OCI-LY3 (cell line): Measurements from ENCODE around the gene CAMK1D.
"Not testable (repeated sequence)": the region's sequence is repeated elsewhere in the genome, so short reads cannot be mapped to it uniquely, and the experiment has no call there.

Experiments used
- H2AFZ ChIP-seq: fragments of 200-600, 300-600 bp; shearing (Covaris generic); 2 replicates; pipeline ENCODE4 v1.6.0; 2014; ENCODE audit warnings: antibody characterized with exemption, low read depth, low read length
- H3K27ac ChIP-seq: fragments of 200-600, 300-600 bp; sonication (generic); 2 replicates; pipeline ENCODE4 v1.5.1; 2014; ENCODE audit warnings: mild to moderate bottlenecking, low read length, moderate library complexity, mixed read lengths
- H3K27me3 ChIP-seq: fragments of 200-600, 300-600 bp; sonication (generic); 2 replicates; pipeline ENCODE4 v1.6.1; 2014; ENCODE audit warnings: low read depth, low read length, mixed read lengths
- H3K36me3 ChIP-seq: fragments of 200-600, 300-600 bp; sonication (generic); replicated peaks from 2 replicates; pipeline ENCODE3; 2014; ENCODE audit warnings: low read depth, low read length, mixed read lengths
- H3K4me1 ChIP-seq: fragments of 300-600, 200-600 bp; sonication (generic); 2 replicates; pipeline ENCODE4 v1.6.1; 2014; ENCODE audit warnings: low read length, mixed read lengths
- H3K4me2 ChIP-seq: fragments of 200-600, 300-600 bp; sonication (generic); 2 replicates; pipeline ENCODE4 v1.6.1; 2014; ENCODE audit warnings: low read length, mixed read lengths
- H3K4me3 ChIP-seq: fragments of 300-600, 200-600 bp; sonication (generic); 2 replicates; pipeline ENCODE4 v1.5.1; 2014; ENCODE audit warnings: antibody characterized with exemption, mild to moderate bottlenecking, low read length, moderate library complexity
- H3K79me2 ChIP-seq: fragments of 300-600, 200-600 bp; shearing (Covaris generic); 2 replicates; pipeline ENCODE4 v1.6.1; 2014; ENCODE audit warnings: mild to moderate bottlenecking, low read length, mixed read lengths
- H3K9ac ChIP-seq: fragments of 300-600, 200-600 bp; shearing (Covaris generic); 2 replicates; pipeline ENCODE4 v1.6.0; 2014; ENCODE audit warnings: mild to moderate bottlenecking, low read length, moderate library complexity
- H3K9me3 ChIP-seq: fragments of 200-600, 300-600 bp; shearing (Covaris generic); 2 replicates; pipeline ENCODE4 v1.6.1; 2014; ENCODE audit warnings: low read length, mixed read lengths; ENCODE audit not compliant: insufficient read depth
- H4K20me1 ChIP-seq: fragments of 200-600, 300-600 bp; sonication (generic); 2 replicates; pipeline ENCODE4 v1.6.1; 2016; ENCODE audit warnings: low read length, mixed read lengths; ENCODE audit not compliant: insufficient read depth
- EZH2phosphoT487 ChIP-seq: fragments of 200-600 bp; shearing (Covaris generic); IDR thresholded peaks from 2 replicates; pipeline ENCODE4 v1.6.1; 2018; ENCODE audit warnings: antibody characterized with exemption, mixed run types, low read depth
- TF ChIP-seq, protein P1 (sequence below): fragments of 200-600, 300-600 bp; sonication (generic); IDR thresholded peaks from 2 replicates; pipeline ENCODE4 v1.5.1; 2014; ENCODE audit warnings: antibody characterized with exemption, low read length, low read depth

Gene CAMK1D

GRCh38 chr10:12723220-12723619, 373.9 kb downstream of the CAMK1D start:
- no peak overlapping the region for H3K4me2 ChIP-seq
- H3K4me1 ChIP-seq, result no peaks in the 10 kb centered on the region
- H3K79me2 ChIP-seq, result no peaks in the 10 kb centered on the region
- TF ChIP-seq, protein P1, sequence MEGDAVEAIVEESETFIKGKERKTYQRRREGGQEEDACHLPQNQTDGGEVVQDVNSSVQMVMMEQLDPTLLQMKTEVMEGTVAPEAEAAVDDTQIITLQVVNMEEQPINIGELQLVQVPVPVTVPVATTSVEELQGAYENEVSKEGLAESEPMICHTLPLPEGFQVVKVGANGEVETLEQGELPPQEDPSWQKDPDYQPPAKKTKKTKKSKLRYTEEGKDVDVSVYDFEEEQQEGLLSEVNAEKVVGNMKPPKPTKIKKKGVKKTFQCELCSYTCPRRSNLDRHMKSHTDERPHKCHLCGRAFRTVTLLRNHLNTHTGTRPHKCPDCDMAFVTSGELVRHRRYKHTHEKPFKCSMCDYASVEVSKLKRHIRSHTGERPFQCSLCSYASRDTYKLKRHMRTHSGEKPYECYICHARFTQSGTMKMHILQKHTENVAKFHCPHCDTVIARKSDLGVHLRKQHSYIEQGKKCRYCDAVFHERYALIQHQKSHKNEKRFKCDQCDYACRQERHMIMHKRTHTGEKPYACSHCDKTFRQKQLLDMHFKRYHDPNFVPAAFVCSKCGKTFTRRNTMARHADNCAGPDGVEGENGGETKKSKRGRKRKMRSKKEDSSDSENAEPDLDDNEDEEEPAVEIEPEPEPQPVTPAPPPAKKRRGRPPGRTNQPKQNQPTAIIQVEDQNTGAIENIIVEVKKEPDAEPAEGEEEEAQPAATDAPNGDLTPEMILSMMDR, result no peak
- no peak for TF ChIP-seq EZH2phosphoT487
- H4K20me1 ChIP-seq, result no peaks in the 10 kb centered on the region; the same call in 1 of the 2 replicates
- H3K9me3 ChIP-seq, result no peaks in the 10 kb centered on the region
- no peaks in the 10 kb centered on the region for H3K27me3 ChIP-seq
- H3K9ac ChIP-seq, result no peak overlapping the region
- H3K36me3 ChIP-seq, result no peaks in the 10 kb centered on the region
- H3K27ac ChIP-seq, result no peak overlapping the region
- no peak overlapping the region for H3K4me3 ChIP-seq
- H2AFZ ChIP-seq, result no peak overlapping the region

- no peak overlapping the region for H3K27ac ChIP-seq
- TF ChIP-seq, protein P1, result no peak
- TF ChIP-seq EZH2phosphoT487, result no peak
- H3K4me1 ChIP-seq, result peaks cover 5% of the 10 kb centered on the region
- H3K79me2 ChIP-seq, result peaks cover 2% of the 10 kb centered on the region; the same call in 1 of the 2 replicates
- H3K27me3 ChIP-seq, result no peaks in the 10 kb centered on the region
- no peak overlapping the region for H3K4me2 ChIP-seq
- no peaks in the 10 kb centered on the region for H3K9me3 ChIP-seq
- no peak overlapping the region for H2AFZ ChIP-seq
- H4K20me1 ChIP-seq, result no peaks in the 10 kb centered on the region; the same call in 1 of the 2 replicates
- no peak overlapping the region for H3K4me3 ChIP-seq
- H3K9ac ChIP-seq, result no peak overlapping the region
- H3K36me3 ChIP-seq, result no peaks in the 10 kb centered on the region
Measured at GRCh38 chr10:12724807-12725579, 375.6 kb downstream of the CAMK1D start.

GRCh38 chr10:12725580-12725888, 376.2 kb downstream of the CAMK1D start:
- H3K36me3 ChIP-seq, H4K20me1 ChIP-seq, H3K9ac ChIP-seq, H3K27me3 ChIP-seq, H3K4me3 ChIP-seq, H3K4me2 ChIP-seq, H2AFZ ChIP-seq, H3K79me2 ChIP-seq, H3K27ac ChIP-seq, H3K9me3 ChIP-seq: not testable (repeated sequence)
- H3K4me1 ChIP-seq, result peaks cover 10% of the 10 kb centered on the region

DNA sequence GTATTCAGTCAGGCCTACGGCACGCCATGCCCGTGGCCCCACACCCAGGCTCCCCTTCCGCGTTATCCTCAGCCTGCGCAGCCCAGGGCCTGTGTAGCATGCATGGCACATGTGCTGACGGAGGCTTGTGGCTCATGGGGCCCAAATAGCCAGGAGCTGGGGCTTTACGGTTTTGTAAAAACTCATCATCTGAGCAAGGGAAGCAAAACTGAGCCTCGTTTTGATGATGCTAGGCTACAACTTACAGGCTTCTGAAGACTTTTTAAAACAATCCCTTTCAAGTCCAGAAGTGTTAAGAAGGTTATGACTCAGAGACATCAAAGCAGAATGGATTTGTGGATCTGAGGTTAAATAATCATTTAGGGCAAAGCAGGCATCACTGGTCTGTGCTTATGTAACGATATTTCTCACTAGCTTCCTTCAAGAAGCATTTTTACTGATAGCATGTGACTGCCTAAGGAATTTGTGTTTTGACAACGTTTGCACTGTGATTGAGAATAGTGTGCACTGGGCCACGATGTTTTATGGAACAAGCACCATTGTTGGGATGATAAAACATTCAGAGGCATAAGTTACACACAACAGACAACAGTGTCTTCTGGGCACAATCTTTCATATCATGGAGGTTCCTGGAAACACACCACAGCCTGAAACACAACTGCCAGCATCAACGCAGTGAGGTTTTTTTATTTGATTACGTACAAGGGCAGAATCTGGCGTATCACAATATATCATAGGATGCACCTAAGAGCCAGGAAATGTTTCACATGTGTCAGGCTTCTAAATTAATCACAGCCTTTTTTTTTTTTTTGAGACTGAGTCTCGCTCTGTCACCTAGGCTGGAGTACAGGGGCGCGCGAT, 377.9 kb downstream of the CAMK1D start:
- peaks cover 6% of the 10 kb centered on the region; the same call in 1 of the 2 replicates for H3K79me2 ChIP-seq
- no peak overlapping the region for H3K4me3 ChIP-seq
- no peak overlapping the region for H3K9ac ChIP-seq
- H3K27me3 ChIP-seq, result no peaks in the 10 kb centered on the region
- H3K4me2 ChIP-seq, result no peak overlapping the region
- H2AFZ ChIP-seq, result no peak overlapping the region
- no peaks in the 10 kb centered on the region for H3K9me3 ChIP-seq
- H3K27ac ChIP-seq, result no peak overlapping the region
- peaks cover 17% of the 10 kb centered on the region for H3K4me1 ChIP-seq
- H4K20me1 ChIP-seq, result peaks cover 9% of the 10 kb centered on the region; the same call in 1 of the 2 replicates
- no peak for TF ChIP-seq EZH2phosphoT487
- TF ChIP-seq, protein P1, result no peak
- no peaks in the 10 kb centered on the region for H3K36me3 ChIP-seq
